SU-DHL-6 (cell line): ENCODE data around the gene EFCAB12.
"Not testable (repeated sequence)": the region's sequence is repeated elsewhere in the genome, so short reads cannot be mapped to it uniquely, and the experiment has no call there.

Experiments
- H2AFZ ChIP-seq: fragments of 200-600 bp; sonication (generic); 2 replicates; pipeline ENCODE4 v1.6.1; 2014; ENCODE audit warnings: low read depth, mild to moderate bottlenecking, moderate library complexity, mixed read lengths, antibody characterized with exemption, low read length; ENCODE audit not compliant: severe bottlenecking
- H3F3A ChIP-seq: fragments of 200-600 bp; shearing (Covaris generic); 2 replicates; pipeline ENCODE4 v1.6.0; 2016; ENCODE audit warnings: antibody characterized with exemption, mild to moderate bottlenecking; ENCODE audit not compliant: insufficient read depth
- H3K27ac ChIP-seq: fragments of 200-600 bp; sonication (generic); 2 replicates; pipeline ENCODE4 v1.5.1; 2016; ENCODE audit warnings: low read depth, mild to moderate bottlenecking, low read length, moderate library complexity, mixed read lengths
- H3K27me3 ChIP-seq: fragments of 200-600 bp; sonication (generic), shearing (Covaris generic); 2 replicates; pipeline ENCODE4 v1.6.0; 2014; ENCODE audit warnings: mild to moderate bottlenecking, low read length
- H3K36me3 ChIP-seq: fragments of 200-600 bp; sonication (generic); 2 replicates; pipeline ENCODE4 v1.6.1; 2014; ENCODE audit warnings: mild to moderate bottlenecking, low read length, mixed read lengths
- H3K4me2 ChIP-seq: fragments of 300-600, 200-600 bp; shearing (Covaris generic), sonication (generic); 2 replicates; pipeline ENCODE4 v1.6.0; 2014; ENCODE audit warnings: low read length, low read depth, mild to moderate bottlenecking; ENCODE audit not compliant: poor library complexity, severe bottlenecking
- H3K4me3 ChIP-seq: fragments of 200-600 bp; sonication (generic); 2 replicates; pipeline ENCODE4 v1.5.1; 2014; ENCODE audit warnings: antibody characterized with exemption, low read length, mild to moderate bottlenecking, mixed read lengths; ENCODE audit not compliant: insufficient read depth, poor library complexity, severe bottlenecking
- H3K79me2 ChIP-seq: fragments of 200-600 bp; sonication (generic); 2 replicates; pipeline ENCODE4 v1.6.1; 2014; ENCODE audit warnings: mild to moderate bottlenecking, low read length, moderate library complexity; ENCODE audit not compliant: insufficient read depth
- H3K9ac ChIP-seq: fragments of 200-600 bp; sonication (generic); 2 replicates; pipeline ENCODE4 v1.7.0; 2014; ENCODE audit warnings: mild to moderate bottlenecking, low read length
- H3K9me2 ChIP-seq: fragments of 200-600 bp; sonication (generic); replicated peaks from 2 replicates; pipeline ENCODE4 v1.6.1; 2014; ENCODE audit warnings: low read length; ENCODE audit not compliant: insufficient read depth
- H3K9me3 ChIP-seq: fragments of 200-600 bp; sonication (generic); 2 replicates; pipeline ENCODE4 v1.6.1; 2014; ENCODE audit warnings: low read length, mixed read lengths; ENCODE audit not compliant: insufficient read depth
- H4K20me1 ChIP-seq: fragments of 200-600 bp; sonication (generic); 2 replicates; pipeline ENCODE4 v1.6.1; 2014; ENCODE audit warnings: low read depth, mild to moderate bottlenecking, antibody characterized with exemption, low read length, moderate library complexity, mixed read lengths
- EZH2phosphoT487 ChIP-seq: fragments of 200-600 bp; sonication (generic), shearing (Covaris generic); conservative IDR thresholded peaks from 2 replicates; pipeline ENCODE4 v1.6.1; 2018; ENCODE audit warnings: mild to moderate bottlenecking, antibody characterized with exemption, low read length, moderate library complexity, mixed read lengths
- TF ChIP-seq, protein P1 (sequence below): fragments of 200-600 bp; sonication (generic); IDR thresholded peaks from one replicate; pipeline ENCODE4 v1.5.1; 2017; ENCODE audit warnings: antibody characterized with exemption, mild to moderate bottlenecking, low read length, moderate library complexity; ENCODE audit not compliant: insufficient read depth, poor library complexity, severe bottlenecking

The EFCAB12 gene

DNA sequence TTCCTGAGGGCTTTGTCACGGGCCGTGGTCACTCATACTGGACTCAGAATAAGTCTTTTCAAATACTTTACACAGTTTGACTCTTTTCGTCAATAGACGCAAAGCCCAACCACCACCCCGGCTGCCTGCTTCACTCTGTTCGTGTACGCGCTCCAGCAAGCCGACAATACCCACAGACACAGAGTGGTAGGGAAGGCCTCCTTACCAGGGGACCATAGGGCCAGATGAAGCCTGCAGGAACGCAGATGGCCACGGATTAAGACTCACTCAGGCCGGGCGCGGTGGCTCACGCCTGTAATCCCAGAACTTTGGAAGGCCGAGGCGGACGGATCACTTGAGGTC, 29.7 kb downstream of the EFCAB12 start:
- no peaks in the 10 kb centered on the region for H3K9me3 ChIP-seq
- H3K4me3 ChIP-seq = peak overlapping the region; percentile 95
- H4K20me1 ChIP-seq = no peaks in the 10 kb centered on the region; the same call in 1 of the 2 replicates
- peak overlapping the region; percentile 95 for H3K9ac ChIP-seq
- no peaks in the 10 kb centered on the region for H3K27me3 ChIP-seq
- peaks cover 43% of the 10 kb centered on the region for H3K79me2 ChIP-seq
- H3K36me3 ChIP-seq = no peaks in the 10 kb centered on the region
- H3K27ac ChIP-seq = peak overlapping the region; percentile 83; the same call in 1 of the 2 replicates
- TF ChIP-seq, protein P1, sequence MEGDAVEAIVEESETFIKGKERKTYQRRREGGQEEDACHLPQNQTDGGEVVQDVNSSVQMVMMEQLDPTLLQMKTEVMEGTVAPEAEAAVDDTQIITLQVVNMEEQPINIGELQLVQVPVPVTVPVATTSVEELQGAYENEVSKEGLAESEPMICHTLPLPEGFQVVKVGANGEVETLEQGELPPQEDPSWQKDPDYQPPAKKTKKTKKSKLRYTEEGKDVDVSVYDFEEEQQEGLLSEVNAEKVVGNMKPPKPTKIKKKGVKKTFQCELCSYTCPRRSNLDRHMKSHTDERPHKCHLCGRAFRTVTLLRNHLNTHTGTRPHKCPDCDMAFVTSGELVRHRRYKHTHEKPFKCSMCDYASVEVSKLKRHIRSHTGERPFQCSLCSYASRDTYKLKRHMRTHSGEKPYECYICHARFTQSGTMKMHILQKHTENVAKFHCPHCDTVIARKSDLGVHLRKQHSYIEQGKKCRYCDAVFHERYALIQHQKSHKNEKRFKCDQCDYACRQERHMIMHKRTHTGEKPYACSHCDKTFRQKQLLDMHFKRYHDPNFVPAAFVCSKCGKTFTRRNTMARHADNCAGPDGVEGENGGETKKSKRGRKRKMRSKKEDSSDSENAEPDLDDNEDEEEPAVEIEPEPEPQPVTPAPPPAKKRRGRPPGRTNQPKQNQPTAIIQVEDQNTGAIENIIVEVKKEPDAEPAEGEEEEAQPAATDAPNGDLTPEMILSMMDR = no peak
- TF ChIP-seq EZH2phosphoT487 = no peak
- H3K4me2 ChIP-seq = peak overlapping the region; percentile 87
- no peaks in the 10 kb centered on the region for H3F3A ChIP-seq
- no peaks in the 10 kb centered on the region for H3K9me2 ChIP-seq
- H2AFZ ChIP-seq = peak overlapping the region; percentile 99

DNA sequence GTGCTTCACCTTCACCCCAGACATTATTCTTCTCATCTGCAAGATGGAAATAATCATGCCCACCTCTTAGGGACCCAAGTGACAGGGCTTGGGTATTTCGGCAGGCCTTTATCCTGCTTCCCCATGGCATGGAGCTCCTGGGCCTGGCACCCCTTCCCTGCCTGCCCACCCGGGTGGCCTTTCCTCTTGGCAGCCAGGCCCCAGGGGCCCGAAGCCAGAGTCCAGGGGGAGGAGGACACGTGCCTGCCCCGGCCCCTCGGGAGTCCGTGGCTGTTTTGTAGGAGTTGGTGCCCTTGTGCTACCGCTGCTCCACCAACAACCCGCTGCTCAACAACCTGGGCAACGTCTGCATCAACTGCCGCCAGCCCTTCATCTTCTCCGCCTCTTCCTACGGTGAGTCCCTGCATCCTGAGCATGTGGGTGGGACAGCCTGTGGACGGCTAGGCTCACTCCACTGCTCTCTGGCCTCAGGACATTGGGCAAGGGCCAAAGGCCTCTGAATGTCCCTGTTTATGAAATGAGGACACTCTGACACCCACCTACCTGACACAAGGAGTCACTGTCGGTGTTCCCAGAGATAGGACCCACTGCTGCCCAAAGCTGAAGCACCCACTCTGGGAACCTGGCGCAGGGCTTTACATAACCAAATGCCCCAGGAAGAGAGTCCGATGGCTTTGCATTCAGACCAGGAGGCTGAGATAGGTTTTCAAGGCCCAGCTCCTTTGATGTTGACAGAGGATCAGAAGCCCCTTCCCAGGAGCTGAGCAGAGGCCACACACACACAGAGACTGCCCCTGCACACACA, 34.5 kb downstream of the EFCAB12 start:
- not testable (repeated sequence) for H3K27ac ChIP-seq

DNA sequence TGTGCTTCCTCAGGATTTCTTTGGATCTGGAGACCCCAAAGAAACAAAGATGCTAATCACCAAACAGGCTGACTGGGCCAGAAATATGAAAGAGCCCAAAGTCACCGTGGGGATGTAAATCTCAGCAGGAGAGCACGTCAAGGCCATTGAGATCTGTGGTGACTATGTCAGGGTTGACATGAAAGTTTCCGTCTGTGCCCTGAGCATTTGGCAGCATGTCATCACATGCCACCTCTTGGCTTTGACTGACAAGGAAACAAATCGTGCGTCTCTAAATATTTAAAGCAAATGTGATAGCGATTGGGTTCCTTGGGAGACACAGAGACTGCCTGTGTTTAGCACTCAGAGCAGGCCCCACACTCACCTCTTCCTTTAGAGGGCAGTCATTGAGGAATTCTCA, 35.2 kb downstream of the EFCAB12 start:
- no peak for TF ChIP-seq EZH2phosphoT487
- TF ChIP-seq, protein P1 = no peak
- H3K36me3 ChIP-seq = 0 out of 2 replicates have a peak, but pooled peaks cover 3% of the 10 kb centered on the region

More for the DNA sequence above, 34.5 kb downstream of the EFCAB12 start:
- not testable (repeated sequence) for H4K20me1 ChIP-seq, H3K9ac ChIP-seq, H3K36me3 ChIP-seq, H3K27me3 ChIP-seq, H2AFZ ChIP-seq, H3K4me3 ChIP-seq, H3F3A ChIP-seq, H3K9me2 ChIP-seq, H3K4me2 ChIP-seq, H3K9me3 ChIP-seq
- peaks cover 40% of the 10 kb centered on the region for H3K79me2 ChIP-seq

DNA sequence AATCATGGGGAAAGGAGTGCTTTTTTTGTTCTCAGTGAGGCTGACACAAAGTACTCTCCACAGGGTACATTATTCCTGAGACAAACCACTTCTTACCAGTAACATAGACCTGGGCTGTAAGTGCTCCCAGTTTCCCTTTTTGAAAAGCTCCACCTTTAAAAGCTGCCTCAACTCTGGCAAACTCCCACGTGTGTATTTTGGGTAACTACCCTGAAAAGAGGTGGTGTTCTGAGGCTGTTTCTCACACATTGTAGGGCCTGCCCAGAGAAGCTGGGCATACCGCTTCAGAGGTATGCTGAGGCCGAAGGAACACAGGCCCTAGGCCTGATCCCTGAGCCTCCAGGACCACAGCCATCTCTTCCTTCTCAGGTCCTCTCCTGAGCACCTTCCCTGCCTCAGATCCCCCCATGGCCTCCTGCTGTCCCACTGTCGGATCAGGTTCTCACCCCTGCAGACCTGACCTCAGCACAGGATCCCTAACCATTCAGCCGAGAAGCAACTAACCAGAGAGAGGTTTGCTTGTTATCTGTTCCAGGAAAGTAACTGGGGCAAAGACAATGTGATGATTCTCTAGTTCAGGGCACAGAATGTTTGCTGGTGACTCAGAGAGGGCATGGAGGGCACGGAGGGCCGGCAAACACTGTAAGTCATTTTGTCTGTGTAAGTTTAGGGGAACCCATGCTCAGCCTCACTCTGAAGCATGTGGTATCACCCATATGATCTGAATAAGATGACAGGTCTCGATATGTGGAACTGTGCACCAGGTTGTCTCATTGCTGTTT, 36.1 kb downstream of the EFCAB12 start:
- H3K4me3 ChIP-seq, H3K9ac ChIP-seq, H3F3A ChIP-seq, H3K36me3 ChIP-seq, H3K27me3 ChIP-seq, H3K9me3 ChIP-seq, H3K4me2 ChIP-seq, H2AFZ ChIP-seq, H3K27ac ChIP-seq, H4K20me1 ChIP-seq, H3K9me2 ChIP-seq: not testable (repeated sequence)
- H3K79me2 ChIP-seq = peaks cover 23% of the 10 kb centered on the region

More for the DNA sequence above, 35.2 kb downstream of the EFCAB12 start:
- Histone ChIP-seq H3K4me2 (no peak overlapping the region), H3K79me2 (peaks cover 33% of the 10 kb centered on the region), H3K9me3 (no peaks in the 10 kb centered on the region), H2AFZ (no peak overlapping the region), H3K9me2 (no peaks in the 10 kb centered on the region), H3K9ac (no peak overlapping the region), H3K27me3 (no peaks in the 10 kb centered on the region), H3F3A (no peaks in the 10 kb centered on the region), H4K20me1 (no peaks in the 10 kb centered on the region; the same call in 1 of the 2 replicates), H3K4me3 (no peak overlapping the region), H3K27ac (no peak overlapping the region)

DNA sequence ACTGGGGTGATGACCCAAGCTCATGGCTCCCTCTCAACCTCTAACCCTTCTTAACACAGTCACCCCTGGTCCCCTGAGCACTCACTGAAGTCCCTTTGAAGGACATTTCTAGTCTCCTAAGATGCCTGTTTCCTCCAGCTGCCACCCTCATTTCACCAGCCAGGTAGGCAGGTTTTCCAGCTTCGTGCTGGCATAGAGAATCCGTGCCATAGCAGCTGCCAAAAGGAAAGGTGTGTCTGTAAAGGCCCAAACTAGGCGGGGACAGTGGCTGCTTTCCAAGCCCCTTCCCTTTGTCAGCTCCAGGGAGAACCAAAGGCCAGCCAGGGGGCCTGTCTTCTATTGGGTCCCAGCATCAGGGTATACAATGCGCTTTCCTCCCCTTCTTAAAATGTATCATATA, 36.9 kb downstream of the EFCAB12 start:
- not testable (repeated sequence) for H2AFZ ChIP-seq, H3K27ac ChIP-seq, H3K9ac ChIP-seq, H3K9me3 ChIP-seq, H3K27me3 ChIP-seq, H4K20me1 ChIP-seq, H3K9me2 ChIP-seq, H3K36me3 ChIP-seq, H3K4me2 ChIP-seq, H3K4me3 ChIP-seq, H3F3A ChIP-seq
- H3K79me2 ChIP-seq = peaks cover 16% of the 10 kb centered on the region
